Epidermal melanocyte (primary cell): ENCODE data around the gene SRD5A3.
"Not testable (repeated sequence)": the region's sequence is repeated elsewhere in the genome, so short reads cannot be mapped to it uniquely, and the experiment has no call there.

Source experiments
- DNase-seq: peaks from one replicate; pipeline ENCODE4 v3.0.0; 2011; ENCODE audit warnings: low spot score; ENCODE audit not compliant: insufficient read length

SRD5A3 gene

DNA sequence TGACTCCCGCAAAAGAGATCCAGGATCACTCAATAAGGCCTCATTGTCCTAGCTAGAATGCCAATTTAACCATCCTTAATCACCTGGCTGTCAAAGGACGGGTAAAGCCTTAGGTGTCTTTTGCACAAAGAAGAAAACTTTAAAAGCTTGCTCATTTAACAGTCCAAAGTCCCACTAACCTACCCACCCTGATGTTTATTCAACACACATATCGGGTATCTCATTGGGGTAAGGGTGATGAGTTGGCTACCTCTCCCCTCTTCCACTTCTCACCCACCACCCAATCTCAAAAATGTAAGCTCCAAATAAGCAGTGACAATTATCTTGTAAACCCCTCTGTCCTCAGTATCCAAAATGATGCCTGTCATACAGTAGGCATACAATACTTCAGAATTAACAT is 988 bp upstream of the SRD5A3 start:
- DNase-seq, result no peak

DNA sequence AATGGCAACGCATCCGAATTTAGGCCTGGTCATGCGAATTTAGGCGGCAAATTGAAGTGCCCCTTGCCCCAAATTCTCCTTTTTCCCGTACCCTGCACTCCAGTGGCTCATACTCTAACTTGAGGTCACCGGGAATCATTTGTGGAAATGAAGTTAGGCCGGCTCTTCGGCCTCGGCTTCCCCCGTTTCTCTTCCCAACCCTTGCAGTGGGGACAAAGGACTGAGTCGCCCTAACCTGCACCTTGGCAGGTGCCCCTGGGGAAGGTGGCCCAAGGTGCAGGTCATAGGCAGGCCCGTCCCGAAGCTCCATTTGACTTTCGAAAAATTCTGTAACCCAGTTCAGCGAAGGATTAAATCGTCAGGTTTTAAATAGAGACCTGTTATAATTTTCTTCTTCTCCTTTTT is 811 bp downstream of the SRD5A3 start:
- DNase-seq, result no peak

- no peak for DNase-seq
Measured at GRCh38 chr4:55347610-55348228, 1.7 kb downstream of the SRD5A3 start.

GRCh38 chr4:55348466-55348865 is 2.4 kb downstream of the SRD5A3 start:
- DNase-seq, result no peak

GRCh38 chr4:55350870-55351269 is 4.8 kb downstream of the SRD5A3 start:
- DNase-seq, result not testable (repeated sequence)

- no peak for DNase-seq
Measured at GRCh38 chr4:55351824-55352223, 5.8 kb downstream of the SRD5A3 start.

- DNase-seq, result no peak
Measured at GRCh38 chr4:55352726-55353125, 6.7 kb downstream of the SRD5A3 start.

- DNase-seq, result not testable (repeated sequence)
Measured at GRCh38 chr4:55353228-55353747, 7.2 kb downstream of the SRD5A3 start.

GRCh38 chr4:55354648-55355047 is 8.6 kb downstream of the SRD5A3 start:
- DNase-seq, result no peak

- DNase-seq, result no peak
Measured at GRCh38 chr4:55355555-55355954, 9.5 kb downstream of the SRD5A3 start.

GRCh38 chr4:55356991-55357461 is 11.0 kb downstream of the SRD5A3 start:
- no peak for DNase-seq

DNA sequence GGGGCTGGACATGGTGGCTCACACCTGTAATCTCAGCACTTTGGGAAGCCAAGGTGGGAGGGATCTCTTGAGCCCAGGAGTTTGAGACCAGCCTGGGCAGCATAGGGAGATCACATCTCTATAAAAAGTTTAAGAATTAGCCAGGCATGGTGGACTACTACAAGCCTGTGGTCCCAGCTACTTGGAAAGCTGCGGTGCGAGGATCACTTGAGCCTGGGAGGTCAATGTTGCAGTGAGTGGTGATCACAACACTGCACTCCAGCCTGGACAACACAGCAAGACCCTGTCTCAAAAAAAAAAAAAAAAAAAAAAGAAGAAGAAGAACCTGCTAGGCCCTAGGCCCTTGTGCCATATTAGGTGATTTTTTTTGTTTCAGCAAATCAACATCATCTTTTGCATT is 12.2 kb downstream of the SRD5A3 start:
- DNase-seq, result no peak

GRCh38 chr4:55358668-55359067 is 12.6 kb downstream of the SRD5A3 start:
- peak; percentile 57 for DNase-seq

GRCh38 chr4:55359397-55359916 is 13.4 kb downstream of the SRD5A3 start:
- DNase-seq, result no peak

DNA sequence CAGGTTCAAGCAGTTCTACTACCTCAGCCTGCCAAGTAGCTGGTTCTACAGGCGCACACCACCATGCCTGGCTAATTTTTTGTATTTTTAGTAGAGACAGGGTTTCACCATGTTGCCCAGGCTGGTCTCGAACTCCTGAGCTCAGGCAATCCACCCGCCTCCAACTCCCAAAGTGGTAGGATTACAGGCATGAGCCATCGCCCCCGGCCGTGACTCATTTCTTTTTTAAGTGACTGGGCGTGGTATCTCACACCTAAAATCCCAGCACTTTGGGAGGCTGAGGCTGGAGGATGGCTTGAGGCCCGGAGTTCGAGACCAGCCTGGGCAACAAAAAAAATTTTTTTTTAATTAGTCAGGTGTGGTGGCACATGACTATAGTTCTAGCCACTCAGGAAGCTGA is 16.9 kb downstream of the SRD5A3 start:
- DNase-seq, result not testable (repeated sequence)

DNA sequence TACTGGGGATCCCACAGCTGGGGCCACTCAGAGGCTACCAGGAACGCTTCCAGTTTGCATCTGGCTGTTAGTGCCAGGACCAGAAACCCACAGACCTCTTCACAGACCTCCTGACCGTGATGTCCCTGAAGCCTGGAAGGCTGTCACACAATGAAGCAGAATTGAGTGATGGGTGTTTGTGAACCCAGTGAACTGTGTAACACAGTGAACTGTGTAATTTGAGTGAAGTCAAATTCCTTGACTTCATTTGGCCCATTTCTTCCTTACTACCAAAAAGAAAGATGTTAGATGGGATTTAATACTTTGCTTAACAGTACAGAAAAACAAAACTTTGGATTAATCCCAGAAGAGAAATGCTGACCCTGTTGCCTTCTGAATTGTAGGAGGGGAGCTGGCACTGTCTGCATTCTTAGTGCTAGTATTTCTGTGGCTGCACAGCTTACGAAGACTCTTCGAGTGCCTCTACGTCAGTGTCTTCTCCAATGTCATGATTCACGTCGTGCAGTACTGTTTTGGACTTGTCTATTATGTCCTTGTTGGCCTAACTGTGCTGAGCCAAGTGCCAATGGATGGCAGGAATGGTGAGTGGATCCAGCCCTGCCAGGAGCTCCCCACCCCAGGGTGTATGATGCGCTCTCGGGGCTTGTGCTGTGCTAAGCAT is 17.8 kb downstream of the SRD5A3 start:
- DNase-seq, result no peak

GRCh38 chr4:55364691-55365344 is 18.8 kb downstream of the SRD5A3 start:
- DNase-seq, result no peak

- DNase-seq, result no peak
Measured at GRCh38 chr4:55365345-55365728, 19.3 kb downstream of the SRD5A3 start.

GRCh38 chr4:55366621-55367020 is 20.6 kb downstream of the SRD5A3 start:
- DNase-seq, result no peak

DNA sequence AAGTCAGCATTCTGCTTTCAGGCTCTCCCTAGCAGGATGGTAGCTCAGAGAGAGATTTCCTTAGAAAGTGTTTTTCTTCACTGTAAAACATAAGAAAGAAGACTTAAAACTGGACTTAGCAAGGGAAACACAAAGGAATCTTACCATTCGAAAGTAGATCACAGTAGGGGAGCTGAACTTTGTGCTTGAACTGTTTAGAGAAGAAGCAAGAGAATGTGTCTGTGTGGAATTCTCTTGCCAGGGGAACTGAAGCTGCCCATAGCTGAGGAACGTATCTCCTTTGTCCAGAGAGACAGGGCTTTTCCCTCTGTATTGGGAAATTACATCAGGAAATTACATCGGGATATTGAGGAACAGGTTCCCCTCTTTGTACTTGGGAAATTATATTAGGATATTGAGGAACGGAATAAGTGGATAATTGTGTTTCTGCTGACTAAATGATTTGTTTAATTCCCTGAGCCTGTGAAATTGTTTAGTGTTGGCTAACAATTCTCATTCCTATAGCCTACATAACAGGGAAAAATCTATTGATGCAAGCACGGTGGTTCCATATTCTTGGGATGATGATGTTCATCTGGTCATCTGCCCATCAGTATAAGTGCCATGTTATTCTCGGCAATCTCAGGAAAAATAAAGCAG is 21.2 kb downstream of the SRD5A3 start:
- no peak for DNase-seq

GRCh38 chr4:55369968-55370367 is 23.9 kb downstream of the SRD5A3 start:
- DNase-seq, result no peak

DNA sequence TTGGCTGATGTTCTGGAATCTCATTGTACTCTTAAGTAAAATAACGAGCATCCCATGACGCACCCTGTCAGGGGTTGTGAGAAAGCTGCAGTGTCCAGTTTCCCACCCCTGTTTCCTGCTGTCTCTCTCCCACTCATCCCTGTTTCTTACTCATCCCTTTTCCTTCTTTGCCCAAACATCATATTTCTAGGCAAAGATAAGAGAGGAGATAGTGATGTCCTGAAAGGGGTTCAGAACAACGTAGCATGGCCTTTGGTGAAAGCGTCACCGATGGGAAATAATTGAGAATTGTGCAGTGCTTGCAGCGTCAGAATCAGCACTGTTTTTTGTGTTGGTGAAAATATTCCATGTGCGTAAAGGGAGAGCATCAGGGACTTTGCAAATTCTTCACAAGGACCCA is 26.2 kb downstream of the SRD5A3 start:
- no peak for DNase-seq
